ENCODE results near the gene SERINC5.
"Not testable (repeated sequence)": the region's sequence is repeated elsewhere in the genome, so short reads cannot be mapped to it uniquely, and the experiment has no call there.

SERINC5 gene

DNA sequence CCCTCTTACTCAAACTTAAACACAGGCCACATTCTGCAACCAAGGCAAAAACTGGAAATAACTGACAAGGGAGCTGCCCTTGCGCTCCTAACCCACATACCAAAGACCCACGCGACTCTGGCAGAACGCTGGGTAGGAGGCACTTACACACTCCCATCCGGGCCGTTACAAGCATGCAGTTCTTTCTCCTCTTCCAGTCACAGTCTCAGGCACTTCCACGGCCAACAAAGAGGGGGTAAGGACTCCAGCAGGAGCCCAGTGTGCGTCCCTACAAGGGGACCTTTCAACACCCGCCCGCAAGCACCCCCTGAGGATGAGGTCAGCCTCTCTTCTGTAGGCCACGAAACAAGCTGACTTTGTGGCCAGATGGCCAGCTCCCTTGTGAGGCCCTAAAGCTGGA lies 57.4 kb downstream of the SERINC5 start:
- DNase-seq (ENCODE audit: low read depth in 1 of 2, low spot score in 1 of 2): no peak

DNA sequence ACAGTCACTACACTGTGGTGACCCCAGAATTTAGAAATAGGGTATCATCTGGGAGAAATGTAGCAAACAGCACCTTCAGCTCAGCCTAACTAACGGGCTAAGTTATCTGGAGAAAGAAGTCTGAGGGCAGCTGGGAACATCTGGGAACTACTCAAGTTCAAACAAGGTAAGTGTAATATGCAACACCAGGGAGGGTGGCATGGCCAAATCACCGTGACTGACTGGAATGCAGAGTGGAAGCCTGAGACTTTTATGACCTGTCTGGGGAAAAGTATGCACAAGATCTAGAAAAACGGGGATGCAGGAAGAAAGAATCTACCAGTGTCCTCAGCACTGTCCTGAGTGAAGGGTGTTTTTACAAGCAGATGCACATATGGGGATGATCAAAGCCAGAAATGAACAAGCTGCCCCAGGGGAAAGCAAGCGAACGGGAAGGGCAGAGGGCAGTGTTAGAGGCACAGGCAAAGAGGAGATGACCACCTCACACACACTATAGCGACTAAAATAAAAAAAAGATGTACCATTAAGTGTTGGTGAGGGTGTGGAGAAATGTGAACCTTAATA lies 59.9 kb downstream of the SERINC5 start:
- no peak for DNase-seq (ENCODE audit: low read depth in 1 of 2, low spot score in 1 of 2)

DNA sequence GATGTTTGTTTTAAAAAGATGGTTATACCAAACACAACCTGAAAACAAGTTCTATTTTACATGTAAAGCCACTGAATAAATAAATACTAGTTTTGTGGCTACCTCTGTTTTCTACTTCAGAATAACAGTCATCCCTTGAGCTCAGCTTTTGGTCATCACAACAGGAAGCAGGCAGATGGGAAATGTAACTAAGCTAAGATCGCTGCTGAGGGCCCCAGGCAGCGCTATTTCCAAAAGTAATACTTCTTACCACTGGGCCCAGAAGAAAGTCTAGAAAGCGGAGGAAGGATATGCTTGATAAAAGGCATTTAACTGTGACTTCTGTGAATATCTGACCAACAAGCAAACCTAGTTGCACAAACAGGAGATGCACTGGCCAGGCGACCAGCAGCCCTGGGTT lies 61.4 kb downstream of the SERINC5 start:
- DNase-seq (ENCODE audit: low read depth in 1 of 2, low spot score in 1 of 2): no peak

DNA sequence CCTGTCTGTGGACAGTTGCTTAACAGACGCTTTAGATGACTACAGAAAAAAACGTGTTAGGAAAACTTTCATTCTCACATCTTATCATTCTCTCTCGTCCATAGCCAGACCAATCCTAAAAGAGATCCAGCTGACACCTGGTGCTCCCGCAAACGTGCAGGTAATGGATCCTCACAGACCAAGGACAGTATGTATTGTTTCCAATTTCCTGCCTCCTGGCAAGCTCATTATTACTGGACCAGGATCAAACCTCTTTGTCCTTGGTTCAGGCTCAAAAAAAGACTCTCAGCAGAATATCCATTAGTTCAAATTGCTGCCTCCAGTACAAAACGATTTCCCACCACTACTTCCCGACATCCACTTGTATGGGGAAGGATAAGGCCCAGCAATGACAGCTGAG lies 62.4 kb downstream of the SERINC5 start:
- DNase-seq (ENCODE audit: low read depth in 1 of 2, low spot score in 1 of 2): no peak

DNA sequence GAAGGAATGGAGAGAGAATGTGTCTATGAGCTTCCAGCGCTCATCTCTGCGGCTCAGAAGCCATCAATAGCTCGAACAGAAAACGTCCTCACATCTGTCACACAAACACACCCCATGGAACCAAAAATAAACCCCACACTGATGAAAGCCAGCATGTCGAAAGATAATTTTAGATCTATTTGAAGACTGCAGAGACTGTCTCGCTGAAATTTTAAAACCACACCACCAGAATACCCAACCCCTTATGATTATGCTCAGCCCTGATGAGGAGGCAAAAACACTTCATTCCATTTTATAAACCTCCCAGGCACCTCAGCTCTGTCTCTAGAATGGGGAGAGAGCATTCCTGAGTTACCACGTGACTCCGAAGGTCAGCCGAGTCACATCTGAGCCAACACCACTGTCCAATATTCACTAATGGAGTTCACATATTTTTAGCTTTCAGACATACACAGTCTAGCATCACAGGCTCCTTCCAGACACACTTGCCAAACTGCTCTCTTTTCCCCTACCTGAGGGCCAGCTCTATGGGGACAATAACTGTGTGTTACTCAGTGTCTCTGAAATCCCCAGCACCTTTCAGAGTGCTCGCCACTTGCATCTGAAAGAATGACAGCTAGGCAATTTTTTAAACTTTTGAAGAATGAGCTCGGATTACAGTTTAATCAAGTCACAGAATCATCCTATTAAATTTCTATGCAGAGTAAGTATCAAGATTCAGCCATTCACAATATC lies 63.2 kb downstream of the SERINC5 start:
- no peak for DNase-seq (ENCODE audit: low read depth in 1 of 2, low spot score in 1 of 2)

DNA sequence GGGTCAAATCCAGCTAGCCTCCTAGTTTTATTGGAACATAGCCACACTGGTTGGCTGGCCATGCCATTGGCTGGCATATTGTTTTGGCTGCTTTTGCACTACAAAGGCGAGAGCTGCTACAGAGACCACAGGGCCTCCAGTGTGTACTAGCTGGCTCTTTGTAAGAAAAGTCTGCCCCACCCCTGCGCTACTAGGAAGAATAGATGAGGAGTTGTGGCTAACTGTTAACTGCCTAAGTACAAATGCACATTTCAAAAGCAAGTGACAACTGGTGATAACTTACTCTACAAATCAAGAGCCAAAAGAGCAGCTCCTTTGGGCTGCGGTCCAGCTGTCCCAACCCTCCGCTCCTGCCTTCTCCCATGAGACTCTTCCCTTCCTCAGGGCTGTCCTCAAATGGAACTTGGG lies 63.9 kb downstream of the SERINC5 start:
- no peak for DNase-seq (ENCODE audit: low read depth in 1 of 2, low spot score in 1 of 2)

DNA sequence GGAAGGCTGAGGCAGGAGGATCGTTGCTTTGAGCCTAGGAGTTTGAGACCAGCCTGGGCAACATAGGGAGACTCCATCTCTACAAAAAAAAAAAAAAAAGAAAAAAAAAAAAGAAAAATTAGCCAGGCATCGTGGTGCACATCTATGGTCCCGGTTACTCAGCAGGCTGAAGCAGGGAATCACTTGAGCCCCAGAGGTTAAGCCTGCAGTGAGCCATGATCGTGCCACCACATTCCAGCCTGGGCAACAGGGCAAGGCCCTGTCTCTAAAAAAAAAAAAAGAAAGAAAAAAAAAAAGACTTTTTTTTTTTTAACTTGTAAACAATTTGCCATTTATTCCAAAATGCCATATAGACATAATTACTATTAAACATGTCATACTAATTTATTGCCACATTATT lies 64.5 kb downstream of the SERINC5 start:
- DNase-seq (ENCODE audit: low read depth in 1 of 2, low spot score in 1 of 2): no peak

DNA sequence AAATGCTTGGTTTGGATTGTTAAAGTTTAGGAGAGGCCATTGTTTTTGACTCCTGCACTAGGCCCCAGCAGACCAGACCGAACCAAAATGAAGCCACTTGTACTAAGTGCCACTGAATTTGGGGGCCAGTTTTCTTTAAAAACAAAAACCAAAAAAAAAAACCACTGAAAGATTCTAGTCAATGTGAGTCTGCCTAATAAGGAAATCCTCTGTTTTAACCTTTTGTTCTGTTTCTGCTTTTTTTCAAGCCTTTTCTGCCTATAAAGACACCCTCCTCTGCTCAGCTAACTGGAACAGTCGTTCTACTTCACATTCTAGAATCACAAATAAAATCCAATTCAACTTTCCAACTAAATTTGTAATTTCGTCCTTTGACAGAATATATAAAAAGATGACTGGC lies 64.9 kb downstream of the SERINC5 start:
- no peak for DNase-seq (ENCODE audit: low read depth in 1 of 2, low spot score in 1 of 2)

DNA sequence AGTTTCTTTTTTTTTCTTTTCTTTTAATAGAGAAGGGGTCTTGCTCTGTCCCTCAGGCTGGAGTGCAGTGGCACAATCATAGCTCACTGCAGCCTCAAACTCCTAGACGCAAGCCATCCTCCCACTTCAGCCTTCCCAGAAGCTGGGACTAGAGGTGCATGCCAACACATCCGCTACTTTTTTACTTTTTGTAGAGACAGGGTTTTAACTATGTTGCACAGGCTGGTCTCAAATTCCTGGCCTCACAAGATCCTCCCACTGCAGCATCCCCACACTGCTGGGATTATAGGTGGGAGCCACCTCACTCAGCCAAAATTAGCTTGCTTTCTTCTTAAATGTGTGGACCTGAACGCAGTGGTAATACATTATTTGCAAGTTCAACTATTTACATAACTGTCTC lies 66.1 kb downstream of the SERINC5 start:
- DNase-seq (ENCODE audit: low read depth in 1 of 2, low spot score in 1 of 2): no peak

DNA sequence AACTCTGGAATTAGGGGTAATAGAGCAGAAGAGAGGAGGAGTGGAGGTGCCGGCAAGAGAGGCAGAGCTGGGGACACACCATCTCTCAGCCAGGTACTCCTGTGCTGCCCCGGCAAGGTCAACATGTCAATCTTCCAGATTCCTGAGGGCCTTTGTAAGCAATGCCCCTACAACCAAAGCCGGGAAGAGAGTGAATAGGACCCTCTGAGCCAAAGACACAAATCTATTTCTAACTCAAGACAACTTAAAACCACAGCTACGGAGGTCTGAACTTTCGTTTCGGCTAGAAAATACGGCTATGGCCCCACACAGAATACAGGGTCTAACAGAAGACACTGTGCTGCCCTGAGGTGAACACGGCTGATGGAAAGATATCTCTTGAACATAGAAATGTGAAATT lies 66.6 kb downstream of the SERINC5 start:
- DNase-seq (ENCODE audit: low read depth in 1 of 2, low spot score in 1 of 2): no peak

DNA sequence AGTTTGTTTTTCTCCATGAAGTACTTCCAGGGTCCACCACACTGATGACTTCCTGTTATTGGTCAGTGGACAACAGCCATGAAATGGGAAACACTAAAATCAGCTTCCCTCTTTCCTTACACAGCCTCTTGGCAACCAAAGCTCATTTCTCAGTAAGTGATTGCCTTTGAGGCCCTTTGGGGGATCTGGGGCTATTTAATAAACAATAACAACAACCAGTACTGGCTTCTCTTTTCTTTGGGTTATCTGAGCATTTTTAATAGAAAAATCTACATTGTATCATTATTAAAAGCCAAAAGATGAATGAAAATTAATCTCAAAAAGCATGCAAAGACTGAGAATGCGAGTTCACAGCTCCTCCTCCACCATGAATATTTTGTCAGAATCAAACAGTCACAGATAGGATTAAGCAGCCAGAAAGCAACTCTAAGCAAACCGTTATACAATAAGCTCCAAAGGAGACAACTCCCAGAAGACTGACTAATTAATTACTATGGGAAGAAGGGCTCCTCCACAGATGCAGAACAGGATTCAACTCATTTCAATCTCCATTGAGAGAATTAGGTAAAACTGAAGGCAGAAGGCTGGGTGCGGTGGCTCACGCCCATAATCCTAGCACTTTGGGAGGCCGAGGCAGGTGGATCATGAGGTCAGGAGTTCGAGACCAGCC lies 68.3 kb downstream of the SERINC5 start:
- DNase-seq (ENCODE audit: low read depth in 1 of 2, low spot score in 1 of 2): no peak

DNA sequence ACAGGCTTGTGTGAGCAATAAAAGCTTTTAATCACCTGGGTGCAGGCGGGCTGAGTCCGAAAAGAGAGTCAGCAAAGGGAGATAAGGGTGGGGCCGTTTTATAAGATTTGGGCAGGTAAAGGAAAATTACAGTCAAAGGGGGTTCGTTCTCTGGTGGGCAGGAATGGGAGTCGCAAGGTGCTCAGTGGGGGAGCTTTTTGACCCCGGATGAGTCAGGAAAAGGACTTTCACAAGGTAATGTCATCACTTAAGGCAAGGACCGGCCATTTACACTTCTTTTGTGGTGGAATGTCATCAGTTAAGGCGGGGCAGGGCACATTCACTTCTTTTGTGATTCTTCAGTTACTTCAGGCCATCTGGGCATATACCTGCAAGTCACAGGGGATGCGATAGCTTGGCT lies 70.3 kb downstream of the SERINC5 start:
- not testable (repeated sequence) for DNase-seq (ENCODE audit: low read depth in 1 of 2, low spot score in 1 of 2)

DNA sequence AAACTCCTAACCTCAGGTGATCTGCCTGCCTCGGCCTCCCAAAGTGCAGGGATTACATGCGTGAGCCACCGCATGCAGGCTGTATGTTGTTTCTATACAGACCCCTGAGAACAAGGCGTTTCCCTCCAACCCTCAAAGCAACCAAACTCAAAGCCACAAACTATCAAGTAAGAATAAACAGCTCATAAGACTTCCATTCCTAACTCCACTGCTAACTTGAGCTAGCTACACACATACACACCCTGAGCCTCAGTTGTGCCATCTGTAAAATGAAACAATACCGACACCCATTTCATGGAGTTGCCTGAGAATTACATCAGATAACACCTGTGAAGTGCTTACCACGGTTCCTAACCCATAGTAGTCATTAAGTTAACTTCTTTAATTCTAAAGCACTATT lies 70.8 kb downstream of the SERINC5 start:
- DNase-seq (ENCODE audit: low read depth in 1 of 2, low spot score in 1 of 2): no peak

DNA sequence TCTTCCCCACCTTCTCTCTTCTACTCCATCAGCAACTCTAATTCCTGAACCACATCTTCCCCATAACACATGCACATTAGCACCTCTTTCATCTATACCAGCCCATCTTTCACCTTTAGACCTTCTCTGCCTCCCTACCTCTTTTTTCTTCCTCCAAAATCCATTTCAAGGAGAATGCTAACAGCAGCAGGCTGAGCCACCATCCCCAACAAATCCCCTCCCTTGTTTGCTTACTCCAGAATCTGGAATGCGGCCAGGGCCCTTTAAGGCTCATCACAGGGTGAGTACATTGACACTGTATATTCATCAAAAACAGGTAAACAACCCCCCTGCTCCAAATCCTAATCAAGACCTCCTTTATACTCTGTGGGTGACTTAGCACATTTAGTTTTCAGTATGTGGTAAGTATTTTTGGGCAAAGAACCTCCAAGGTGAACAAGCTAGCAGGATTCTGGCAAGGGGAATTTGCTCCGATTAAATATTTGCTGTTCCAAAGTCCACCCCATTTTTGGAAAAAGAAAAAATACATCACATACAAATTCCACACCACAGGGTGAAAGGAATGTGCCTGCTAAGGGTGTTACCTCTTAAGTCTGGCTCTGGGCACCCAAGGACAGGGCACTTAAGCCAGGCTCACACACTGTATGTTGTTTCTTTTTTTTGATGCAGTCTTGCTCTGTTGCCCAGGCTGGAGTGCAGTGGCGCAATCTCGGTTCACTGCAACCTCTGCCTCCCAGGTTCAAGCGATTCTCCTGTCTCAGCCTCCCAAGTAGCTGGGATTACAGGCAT lies 71.4 kb downstream of the SERINC5 start:
- DNase-seq (ENCODE audit: low read depth in 1 of 2, low spot score in 1 of 2): no peak

DNA sequence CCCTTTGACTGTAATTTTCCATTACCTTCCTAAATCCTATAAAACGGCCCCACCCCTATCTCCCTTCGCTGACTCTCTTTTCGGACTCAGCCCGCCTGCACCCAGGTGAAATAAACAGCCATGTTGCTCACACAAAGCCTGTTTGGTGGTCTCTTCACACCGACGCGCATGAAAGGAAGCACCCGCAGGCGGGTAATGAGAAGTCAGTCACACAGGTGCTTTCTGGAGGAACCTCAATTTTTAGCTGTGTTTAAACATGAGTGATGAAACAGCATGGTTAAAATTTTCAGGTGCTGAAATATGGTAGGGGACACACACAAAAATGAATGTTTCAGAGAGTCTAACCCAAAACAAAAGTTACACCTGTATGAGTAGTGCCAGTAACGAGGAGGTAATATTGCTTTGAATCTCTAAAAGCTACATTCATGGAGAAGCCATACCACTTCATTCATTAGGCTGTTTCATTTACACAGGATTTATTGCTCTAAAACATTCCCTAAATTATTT lies 72.1 kb downstream of the SERINC5 start:
- not testable (repeated sequence) for DNase-seq (ENCODE audit: low read depth in 1 of 2, low spot score in 1 of 2)

DNA sequence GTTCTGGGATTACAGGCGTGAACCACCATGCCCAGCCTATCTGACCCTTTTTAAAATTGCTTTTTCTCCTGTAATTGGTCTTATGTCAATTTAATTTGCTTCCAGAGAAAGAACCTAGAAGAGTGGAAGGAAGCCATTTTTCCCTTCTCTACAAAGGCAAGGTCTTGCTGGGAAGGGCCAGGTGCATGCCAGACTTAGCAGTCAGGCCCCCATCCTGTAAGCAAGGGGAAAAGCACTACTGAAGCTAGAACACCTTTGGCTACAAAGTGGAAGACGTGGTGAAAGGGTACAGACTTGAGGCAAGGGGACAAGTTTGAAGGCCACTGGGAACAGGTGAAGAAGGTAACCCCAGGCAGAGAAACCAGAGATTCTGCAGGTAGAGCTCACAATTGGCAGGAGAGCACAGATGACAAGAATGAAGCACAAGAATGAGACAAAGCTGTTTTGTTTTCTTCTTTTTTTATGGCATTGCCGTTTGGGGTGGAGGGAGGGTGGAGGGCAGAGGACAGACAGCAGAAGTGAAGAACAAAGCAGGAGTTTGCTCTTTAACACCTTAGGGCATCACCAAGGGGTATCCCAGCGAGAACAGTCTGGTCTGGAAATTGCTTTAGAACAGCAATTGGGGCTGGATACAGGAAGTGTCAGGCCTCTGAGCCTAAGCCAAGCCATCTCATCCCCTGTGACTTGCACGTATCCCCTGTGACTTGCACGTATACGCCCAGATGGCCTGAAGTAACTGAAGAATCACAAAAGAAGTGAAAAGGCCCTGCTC lies 72.9 kb downstream of the SERINC5 start:
- no peak for DNase-seq (ENCODE audit: low read depth in 1 of 2, low spot score in 1 of 2)

DNA sequence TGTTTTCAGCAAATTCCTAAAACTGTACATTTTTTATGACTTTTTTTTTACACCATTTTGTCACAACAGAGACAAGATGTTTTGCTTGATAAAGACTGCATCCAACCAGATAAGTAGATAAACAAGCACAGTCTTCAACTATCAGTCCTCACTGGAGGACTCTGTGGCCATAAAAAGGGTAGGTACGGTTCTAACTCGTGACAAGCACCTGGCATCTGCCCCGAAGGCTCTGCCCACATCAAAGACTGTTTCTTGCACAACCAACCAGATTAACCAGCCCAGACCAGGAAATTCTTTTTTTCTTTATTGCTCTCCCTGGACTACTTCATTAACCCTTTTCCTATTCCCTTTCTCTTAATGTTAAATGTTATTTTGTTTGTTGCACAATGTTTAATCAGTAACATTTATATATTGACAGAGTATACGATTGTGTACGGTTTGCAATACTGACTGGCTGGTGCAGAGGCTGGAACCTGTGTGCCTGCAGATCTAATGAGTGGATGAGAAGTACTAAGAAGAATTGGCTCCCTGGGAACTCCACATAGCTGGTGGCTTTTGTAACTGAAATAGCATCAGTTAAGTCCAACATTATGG lies 74.1 kb downstream of the SERINC5 start:
- no peak for DNase-seq (ENCODE audit: low read depth in 1 of 2, low spot score in 1 of 2)

DNA sequence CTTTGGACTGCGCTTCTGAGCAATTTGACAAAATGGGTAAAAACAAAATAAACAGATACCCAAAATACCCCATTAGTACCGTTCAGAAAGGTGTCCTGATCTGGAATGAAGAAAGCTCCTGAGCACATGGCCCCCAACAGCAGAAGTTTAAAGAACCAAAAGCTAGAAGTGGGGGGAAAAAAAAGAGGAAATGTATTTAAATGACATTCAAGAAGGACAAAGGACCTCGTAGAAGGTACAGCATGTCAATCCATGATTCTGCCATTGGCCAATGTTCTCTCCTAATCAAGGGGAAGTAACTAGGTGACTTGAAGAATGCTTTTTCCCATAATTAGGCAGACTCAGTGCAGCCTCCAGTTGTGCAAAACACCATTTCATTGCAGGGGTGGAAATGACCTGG lies 78.6 kb downstream of the SERINC5 start:
- DNase-seq (ENCODE audit: low read depth in 1 of 2, low spot score in 1 of 2): no peak

DNA sequence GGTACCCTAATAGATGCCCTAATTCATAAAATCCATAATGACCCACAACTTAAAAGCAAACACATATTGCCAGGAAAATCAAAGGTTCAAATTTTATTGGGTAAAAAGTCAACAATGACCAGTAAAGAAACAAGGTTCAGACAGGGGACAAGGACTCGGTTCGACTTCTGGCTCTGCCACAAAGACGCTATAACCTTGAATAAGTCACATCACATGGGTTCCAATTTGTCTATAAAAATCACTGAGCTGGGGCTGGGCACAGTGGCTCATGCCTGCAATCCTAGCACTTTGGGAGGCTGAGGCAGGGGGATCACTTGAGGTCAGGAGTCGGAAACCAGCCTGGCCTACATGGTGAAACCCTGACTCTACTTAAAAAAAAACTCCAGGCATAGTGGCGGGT lies 80.5 kb downstream of the SERINC5 start:
- no peak for DNase-seq (ENCODE audit: low read depth in 1 of 2, low spot score in 1 of 2)

DNA sequence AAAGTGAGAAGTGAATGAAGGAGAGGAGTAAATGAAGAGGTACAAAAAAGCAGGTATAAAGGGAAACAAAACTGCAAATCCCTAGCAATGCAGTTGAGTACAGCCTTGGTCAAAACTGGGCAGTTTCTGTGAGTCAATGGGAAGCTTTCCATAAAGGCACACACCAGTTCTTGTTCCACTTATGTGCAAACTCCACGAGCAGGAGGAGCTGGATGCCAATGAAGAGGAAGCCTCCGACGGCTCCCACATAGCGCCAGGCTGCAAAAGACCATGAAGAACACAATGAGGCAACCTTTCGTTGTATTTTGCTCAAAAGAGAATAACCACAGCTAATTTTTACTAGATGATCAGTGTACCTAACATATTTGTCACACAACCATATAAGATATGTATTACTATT lies 81.1 kb downstream of the SERINC5 start:
- no peak for DNase-seq (ENCODE audit: low read depth in 1 of 2, low spot score in 1 of 2)
